Lower leg skin (tissue), 3 donors: Measurements from ENCODE around the gene S100A7A.

Source experiments
- CTCF ChIP-seq, 3 donors: fragments of 450-650 bp; IDR thresholded peaks; one replicate each; pipeline ENCODE4 v1.5.1; 2016; ENCODE audit warnings: antibody characterized with exemption in 3 of 3, mild to moderate bottlenecking in 3 of 3, moderate library complexity in 2 of 3
- POLR2A ChIP-seq, 2 donors: fragments of 450-650 bp; IDR thresholded peaks; one replicate each; pipeline ENCODE4 v1.6.1; 2016 to 2017; ENCODE audit warnings: antibody characterized with exemption in 2 of 2, mild to moderate bottlenecking in 1 of 2, moderate library complexity in 1 of 2

- TF ChIP-seq CTCF (IDR thresholded peaks at IDR 0.05): no peak
- TF ChIP-seq POLR2A (IDR thresholded peaks at IDR 0.05): no peak
These were observed 12.2 kb upstream of the S100A7A start for GRCh38 chr1:153404086-153404635.
